Posterior cingulate gyrus (tissue), 11 donors: ENCODE data around the gene RPS8.
"Not testable (repeated sequence)": the region's sequence is repeated elsewhere in the genome, so short reads cannot be mapped to it uniquely, and the experiment has no call there.

ENCODE experiments used
- DNase-seq, 10 donors: peaks; one replicate each; pipeline versions ENCODE4 v3.0.0 to v3.0.0-alpha.2; 2020 to 2021; ENCODE audit warnings: mixed read lengths in 3 of 10
- intact Hi-C: fragments of 100-400 bp; cut with DNase I; formaldehyde crosslinking; loops from one replicate; pipeline ENCODE4 v1.15.1; 2023

Gene RPS8

DNA sequence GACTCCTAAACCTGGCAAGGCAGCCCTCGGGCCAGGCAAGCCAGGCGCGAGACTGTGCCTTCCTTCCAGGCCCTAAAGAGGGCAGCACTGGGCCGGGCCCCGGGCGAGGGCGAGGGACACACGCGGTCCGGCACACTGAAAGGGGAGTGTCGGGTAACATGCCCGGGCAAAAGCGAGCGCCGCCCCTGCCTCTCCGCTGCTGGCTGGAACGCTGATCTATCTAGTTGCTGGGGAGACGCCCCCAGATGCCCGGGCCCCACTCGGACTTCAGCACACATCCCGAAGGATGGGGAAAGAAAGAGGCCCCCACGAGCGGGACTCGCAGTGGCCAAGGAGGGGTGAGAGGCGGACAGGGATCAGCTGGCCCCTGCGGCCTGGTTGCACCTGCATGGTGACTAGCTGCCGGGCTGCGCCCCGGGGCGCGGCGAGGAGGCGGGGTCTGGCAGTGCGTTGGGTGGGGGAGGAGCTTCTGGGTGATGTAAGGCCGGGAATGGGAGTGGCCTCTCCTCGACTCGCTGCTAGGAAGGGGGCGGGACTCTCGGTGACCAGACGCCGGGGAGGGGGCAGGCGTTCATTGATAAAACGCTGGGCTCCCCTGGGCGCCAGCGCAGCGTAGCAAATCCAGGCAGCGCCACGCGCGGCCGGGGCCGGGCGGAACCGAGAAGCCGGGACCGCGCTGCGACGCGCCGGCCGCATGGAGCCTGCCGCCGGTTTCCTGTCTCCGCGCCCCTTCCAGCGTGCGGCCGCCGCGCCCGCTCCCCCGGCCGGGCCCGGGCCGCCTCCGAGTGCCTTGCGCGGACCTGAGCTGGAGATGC lies 24.6 kb downstream of the RPS8 start, which contains the start of gene PLK3:
PLK3 (plus strand) TSS at position 608 of the 815 bp plus-strand sequence; CDS start at position 695, 87 bp downstream.
- intact Hi-C loops: loop anchor here (5.0 kb wide), 1 partner anchor 212 kb away; the partner anchor contains the start of genes HECTD3 and UROD
- DNase-seq: peak; percentile 96 to 100 (median 98)

DNA sequence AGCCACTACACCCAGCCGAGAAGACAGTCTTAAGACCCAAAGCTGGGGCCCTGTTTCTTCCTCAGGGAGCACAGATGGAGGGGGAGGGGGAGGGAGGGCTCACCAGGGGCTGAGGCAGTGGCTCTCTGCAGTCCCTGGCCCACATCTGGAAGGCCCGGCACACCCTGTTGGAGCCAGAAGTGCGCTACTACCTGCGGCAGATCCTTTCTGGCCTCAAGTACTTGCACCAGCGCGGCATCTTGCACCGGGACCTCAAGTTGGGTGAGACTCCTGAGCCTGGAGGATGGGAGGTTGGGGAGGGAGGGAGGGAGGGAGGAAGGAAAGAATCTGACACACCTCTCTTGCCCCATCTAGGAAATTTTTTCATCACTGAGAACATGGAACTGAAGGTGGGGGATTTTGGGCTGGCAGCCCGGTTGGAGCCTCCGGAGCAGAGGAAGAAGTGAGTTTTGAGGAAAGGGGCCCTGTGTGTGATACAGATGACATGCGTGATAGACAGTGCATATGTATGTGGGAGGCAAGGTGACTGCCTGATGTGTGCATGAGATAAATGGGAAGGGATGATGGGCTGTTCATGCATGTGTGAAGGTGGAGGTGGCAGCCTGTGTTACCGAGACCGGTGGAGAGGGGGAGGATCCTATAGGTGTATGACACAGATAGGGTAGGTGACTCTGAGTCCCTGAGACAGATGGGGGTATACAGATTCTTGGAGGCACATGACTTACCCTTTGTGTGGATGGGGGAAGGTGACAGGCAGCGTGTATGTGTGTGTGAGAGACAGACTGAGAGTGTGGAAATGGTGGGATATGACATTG lies 26.4 kb downstream of the RPS8 start:
- peak in 3 of 10 donors; percentile 29 to 76 (median 52) for DNase-seq
- intact Hi-C loops: no loop called here

DNA sequence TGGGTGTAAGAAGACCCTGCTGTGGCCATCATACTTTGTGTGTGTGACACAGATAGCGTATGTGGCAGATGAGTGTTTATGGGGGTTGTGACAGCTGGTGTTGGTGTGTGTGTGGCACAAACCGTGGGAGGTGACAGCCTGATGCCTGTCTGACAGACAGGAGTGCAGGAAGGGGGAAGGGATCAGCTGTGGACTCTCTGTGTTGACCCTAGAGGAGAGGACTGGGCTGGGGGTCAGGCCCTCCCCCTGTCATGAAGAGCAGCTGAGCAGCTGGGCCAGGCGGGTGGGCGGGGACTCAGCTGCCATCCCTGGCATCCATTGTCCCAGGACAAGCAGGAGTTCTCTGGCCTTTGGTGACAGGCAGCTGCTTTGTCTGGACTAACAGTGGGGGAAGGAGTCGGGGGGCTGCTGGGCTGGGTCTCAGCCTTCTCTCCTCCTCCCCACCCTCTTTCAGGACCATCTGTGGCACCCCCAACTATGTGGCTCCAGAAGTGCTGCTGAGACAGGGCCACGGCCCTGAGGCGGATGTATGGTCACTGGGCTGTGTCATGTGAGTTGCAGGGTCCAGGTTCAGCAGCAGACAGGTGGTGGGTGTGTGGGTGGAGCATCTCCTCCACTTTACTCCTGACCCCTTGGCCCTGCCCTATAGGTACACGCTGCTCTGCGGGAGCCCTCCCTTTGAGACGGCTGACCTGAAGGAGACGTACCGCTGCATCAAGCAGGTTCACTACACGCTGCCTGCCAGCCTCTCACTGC lies 27.1 kb downstream of the RPS8 start:
- intact Hi-C loops: no loop called here
- DNase-seq: peak in 5 of 10 donors; percentile 52 to 94 (median 77)

DNA sequence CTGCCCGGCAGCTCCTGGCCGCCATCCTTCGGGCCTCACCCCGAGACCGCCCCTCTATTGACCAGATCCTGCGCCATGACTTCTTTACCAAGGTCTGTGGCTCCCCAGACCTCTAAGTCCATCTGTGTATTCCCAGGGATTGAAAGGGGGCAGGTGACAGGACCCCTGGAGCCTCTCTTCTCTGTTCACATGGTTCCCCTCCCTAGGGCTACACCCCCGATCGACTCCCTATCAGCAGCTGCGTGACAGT lies 27.6 kb downstream of the RPS8 start:
- DNase-seq: peak in 1 of 10 donors; percentile 21
- intact Hi-C loops: no loop called here

DNA sequence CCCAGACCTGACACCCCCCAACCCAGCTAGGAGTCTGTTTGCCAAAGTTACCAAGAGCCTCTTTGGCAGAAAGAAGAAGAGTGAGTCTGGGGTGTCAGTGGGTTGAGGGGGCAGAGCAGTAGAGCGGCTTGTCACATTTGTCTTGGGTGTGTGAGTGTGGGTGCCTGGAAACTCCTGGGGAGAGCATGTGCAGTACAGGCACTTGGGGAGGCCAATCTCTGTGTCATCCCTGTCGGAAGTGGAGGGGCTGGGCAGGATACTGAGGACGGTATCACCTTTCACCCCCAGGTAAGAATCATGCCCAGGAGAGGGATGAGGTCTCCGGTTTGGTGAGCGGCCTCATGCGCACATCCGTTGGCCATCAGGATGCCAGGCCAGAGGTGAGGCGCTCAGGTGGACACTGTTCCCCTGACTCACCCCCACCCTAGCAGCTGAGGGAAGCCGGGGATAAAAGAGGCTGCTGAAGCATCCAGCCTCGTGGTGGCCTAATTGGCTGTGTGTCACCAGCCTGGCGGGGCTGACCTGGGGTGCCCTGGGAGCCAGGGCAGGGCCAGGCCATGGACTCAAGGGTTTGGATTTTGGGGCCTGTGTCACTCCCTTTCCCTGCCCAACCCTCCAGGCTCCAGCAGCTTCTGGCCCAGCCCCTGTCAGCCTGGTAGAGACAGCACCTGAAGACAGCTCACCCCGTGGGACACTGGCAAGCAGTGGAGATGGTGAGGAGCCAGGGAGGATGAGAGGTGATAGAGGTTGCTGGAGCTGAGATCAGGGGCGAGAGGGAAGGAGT lies 28.2 kb downstream of the RPS8 start:
- intact Hi-C loops: no loop called here
- peak in 3 of 10 donors; percentile 33 to 66 (median 57) for DNase-seq

DNA sequence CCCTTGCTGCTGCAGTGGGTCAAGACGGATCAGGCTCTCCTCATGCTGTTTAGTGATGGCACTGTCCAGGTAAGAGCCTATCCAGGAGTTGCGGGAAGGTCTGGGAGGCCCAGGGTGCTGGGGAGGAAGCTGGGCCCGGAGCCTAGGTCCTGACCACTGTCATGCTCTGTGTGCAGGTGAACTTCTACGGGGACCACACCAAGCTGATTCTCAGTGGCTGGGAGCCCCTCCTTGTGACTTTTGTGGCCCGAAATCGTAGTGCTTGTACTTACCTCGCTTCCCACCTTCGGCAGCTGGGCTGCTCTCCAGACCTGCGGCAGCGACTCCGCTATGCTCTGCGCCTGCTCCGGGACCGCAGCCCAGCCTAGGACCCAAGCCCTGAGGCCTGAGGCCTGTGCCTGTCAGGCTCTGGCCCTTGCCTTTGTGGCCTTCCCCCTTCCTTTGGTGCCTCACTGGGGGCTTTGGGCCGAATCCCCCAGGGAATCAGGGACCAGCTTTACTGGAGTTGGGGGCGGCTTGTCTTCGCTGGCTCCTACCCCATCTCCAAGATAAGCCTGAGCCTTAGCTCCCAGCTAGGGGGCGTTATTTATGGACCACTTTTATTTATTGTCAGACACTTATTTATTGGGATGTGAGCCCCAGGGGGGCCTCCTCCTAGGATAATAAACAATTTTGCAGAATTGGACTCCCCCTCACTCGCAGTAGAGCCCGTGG lies 30.1 kb downstream of the RPS8 start:
- DNase-seq: peak in 3 of 10 donors; percentile 29 to 82 (median 39)
- intact Hi-C loops: no loop called here

DNA sequence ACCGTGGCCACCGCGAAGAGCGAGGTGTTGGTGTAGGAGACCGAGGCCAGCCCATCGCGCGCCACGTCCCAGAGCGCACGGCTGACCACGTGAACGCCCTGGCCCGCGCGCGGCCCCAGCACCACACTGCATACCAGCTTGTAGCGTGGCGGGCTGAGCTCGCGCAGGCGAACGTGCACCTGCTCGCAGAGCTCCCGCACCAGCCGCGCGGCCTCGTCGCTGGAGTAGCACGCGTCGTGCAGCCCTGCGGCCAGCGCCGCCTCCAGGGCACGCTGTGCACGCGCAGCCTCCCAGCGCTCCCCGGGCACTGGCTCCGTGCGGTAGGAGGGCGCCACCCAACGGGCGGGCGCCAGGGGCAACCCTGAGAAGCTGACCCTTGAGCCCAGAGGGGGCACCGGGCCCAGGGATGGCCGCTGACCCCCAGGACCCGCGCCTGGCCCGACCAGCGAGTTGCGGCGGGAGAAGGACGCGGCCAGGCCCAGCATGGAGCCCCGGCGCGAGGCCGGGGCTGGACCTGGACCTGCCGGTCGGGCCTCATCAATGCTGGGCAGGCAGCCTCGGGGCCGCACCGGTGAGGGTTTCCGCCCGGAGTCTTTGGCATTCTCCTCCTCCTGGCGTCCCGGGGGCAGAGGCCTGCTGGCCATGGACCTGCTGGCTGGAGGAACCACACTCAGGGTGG lies 30.8 kb downstream of the RPS8 start:
- DNase-seq: peak in 3 of 10 donors; percentile 59 to 77 (median 63)
- intact Hi-C loops: no loop called here

DNA sequence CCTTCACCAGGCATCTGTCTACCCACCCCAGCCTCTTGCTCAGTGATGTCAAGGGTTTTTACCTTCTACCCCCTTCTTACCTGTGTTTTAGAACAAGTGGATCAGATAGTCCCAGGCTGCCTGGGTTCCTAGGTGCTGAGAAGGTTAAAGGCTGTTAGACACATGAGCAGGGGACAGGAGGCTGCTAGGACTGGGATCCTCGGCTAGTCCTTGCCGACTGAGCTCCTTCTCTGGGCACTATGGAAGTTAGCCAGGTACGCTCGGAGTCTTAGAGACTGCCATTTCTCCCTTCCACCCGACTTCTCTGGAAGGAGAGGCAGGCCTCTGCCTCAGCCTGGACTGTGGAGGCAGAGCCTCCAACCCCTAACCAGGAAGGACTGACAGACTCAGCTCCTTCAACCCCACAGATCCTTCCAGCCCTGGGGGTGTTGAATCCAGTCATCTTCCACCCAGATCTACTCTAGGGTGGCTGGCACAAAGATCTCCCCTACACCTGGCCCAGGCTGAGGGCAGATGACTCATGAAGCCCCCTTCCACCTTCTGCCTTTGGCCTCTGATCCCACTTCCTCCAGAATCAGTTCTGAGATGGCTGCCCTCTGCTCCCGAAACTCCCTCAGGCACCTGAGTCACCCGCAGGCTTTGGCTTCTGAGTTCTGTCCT lies 31.5 kb downstream of the RPS8 start, which contains the start of gene DYNLT4:
DYNLT4 (minus strand) TSS at position 648 of the 660 bp plus-strand sequence. CDS start 683 bp downstream, outside the sequence.
- intact Hi-C loops: no loop called here
- peak in 2 of 10 donors; percentile 18 to 20 for DNase-seq

DNA sequence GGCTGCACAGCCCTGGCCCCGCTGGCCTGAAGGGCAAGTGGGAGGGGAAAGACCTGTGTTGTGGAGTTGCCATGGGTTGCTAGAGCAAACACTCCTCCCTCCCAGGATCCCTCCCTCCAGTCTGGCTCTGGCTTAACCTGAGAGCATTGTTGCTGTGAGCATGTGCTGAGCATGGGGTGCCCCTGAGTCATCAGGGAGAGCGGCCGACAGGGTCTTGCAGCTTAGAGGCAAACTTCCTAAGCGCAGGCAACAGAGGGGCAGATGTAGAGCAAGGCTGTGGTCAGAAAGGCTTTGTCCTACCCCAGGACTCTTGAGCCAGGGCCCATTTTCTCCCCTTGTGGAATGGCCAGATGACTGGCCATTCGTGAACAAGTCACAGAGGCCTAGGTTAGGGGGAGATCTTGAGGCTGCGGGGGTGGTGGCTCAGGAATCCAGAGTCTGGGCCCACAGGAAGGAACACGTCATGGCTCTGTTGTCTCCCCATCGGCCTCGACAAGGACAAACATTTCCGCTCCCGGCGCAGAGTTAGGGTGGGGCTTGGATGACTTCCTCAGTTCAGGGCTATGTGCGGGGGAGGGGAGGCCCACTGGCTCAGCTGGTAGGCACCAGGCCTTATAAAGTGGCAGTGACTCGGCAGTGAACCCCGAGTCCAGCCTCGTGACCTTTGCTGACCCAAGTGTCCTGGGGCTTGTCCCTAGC lies 32.2 kb downstream of the RPS8 start:
- intact Hi-C loops: no loop called here
- DNase-seq: peak; percentile 39 to 94 (median 70)

DNA sequence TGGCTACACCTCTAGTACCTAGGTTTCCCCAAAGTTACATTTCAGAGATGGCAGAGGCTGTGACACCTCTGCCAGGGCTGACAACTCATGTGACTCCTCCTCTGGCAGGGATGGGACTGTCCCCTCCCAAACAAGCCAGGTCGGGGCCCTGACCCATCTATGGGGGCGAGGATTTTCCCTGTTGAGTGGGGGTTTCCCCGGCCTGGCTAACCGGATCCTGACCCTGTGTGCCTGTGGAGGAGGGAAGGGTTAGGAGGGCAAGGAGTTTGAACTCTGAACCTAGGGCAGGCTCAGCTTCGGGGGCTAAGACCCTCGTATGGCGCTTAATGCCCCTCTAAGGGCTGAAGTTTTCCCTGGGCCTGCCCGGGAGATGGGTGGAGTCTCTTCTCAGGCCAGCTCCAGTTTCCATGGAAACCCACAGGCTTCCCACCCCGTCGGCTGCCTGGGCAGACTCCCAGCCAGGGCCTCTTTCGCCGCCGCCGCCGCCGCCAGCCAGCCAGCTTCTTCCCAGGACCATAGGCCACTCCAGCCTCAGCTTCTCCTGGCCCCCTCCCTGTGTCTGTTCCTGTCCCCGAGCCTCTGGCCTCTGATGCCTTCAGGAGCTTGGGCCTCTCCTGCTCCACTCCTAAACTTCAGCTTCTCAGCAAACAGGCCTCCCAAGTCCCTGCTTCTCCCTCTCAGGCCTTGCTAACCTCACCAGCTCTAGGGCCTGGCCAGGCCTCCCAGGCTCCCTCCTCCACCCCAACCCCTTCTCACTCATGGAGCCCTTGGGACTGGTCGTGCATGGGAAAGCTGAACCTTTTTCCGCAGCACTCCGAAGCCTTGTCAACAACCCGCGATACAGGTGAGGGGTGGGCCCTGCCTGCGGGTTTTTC lies 33.0 kb downstream of the RPS8 start, which contains the start of gene BTBD19:
BTBD19 (plus strand) TSS at position 461 of the 875 bp plus-strand sequence; CDS start at position 759, 298 bp downstream.
- intact Hi-C loops: no loop called here
- peak in 9 of 10 donors; percentile 75 to 98 (median 79) for DNase-seq

DNA sequence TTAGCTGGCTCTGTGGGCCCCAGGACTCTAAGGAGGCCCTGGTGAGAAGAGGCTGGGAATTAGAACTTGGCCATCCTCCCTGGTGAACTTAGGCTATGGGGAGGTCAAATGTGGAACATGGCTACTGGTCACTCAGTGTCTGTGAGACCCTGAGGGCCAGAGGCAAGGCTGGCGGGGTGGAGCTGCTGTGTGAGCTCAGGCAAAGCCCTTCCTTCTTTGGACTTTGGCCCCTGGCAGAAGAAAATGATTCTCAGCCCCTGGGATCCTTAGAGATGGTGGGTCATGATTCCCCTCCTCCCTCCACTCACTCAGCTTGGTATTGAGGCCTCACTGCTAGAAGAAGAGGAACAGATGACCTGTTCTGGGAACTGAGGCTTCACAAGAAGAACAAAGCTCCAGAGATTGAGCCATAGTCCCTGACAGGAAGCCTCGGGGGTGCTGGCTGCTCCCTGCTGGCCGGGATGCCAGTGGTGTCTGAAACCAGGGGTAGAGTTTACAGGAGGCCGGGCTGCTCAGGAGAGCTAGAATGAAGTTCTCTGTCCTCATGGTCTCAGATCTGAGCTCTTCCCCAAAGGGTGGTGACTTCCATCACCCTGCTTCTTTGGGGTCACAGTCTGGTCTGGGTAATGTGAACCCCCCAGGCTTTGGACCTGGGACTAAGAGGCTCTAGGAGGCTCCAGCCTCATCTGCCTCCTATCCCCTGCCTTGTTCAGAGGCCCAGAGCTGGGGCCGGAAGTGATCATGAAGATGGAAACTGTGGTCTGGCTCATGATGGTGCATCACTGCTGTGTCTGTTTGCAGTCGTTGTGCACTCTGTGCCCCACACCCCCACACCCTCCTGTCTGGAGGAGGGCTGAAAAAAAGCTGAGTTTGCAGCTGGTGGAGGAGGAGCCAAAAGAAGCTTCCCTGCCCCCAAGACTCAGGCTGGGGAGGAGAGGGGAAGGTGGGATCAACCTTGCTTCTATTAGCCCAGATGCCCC lies 33.9 kb downstream of the RPS8 start:
- intact Hi-C loops: no loop called here
- DNase-seq: peak in 3 of 10 donors; percentile 64 to 88 (median 67)

DNA sequence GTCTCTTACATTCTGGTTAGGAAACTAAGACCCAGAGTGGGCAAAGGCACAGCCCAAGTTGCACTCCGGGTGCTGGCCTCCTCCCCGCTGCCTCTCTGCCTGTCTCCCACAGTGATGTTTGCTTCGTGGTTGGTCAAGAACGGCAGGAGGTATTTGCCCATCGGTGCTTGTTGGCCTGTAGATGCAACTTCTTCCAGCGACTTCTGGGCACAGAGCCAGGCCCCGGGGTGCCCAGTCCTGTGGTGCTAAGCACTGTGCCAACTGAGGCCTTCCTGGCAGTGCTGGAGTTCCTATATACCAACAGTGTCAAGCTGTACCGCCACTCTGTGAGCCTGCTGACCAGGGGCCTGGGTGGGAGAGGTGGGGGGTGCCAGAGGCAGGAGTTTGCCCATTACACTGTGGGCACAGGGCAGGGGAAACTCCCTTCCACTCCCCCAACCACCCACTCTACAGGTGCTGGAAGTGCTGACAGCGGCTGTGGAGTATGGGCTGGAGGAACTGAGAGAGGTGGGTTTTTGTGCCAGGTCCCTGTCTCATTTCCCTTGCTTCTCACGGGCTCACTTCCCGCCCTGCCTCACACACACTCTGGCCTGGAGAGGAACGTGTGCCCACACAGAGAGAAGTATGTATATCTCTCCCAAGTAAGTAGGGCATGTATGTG lies 34.9 kb downstream of the RPS8 start:
- intact Hi-C loops: no loop called here
- peak in 4 of 10 donors; percentile 26 to 89 (median 68) for DNase-seq

DNA sequence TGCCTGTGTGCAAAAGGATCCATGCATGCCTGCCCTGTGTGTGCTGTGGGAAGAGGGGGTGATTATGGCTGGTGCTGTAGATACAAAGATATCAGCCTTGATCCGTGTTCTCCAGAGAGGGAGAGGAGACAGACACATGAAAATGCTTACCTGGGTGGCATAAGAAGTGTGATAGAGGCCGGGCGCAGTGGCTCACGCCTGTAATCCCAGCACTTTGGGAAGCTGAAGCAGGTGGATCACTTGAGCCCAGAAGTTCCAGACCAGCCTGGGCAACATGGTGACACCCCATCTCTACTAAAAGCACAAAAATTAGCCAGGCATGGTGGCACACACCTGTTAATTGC lies 35.4 kb downstream of the RPS8 start:
- peak in 2 of 10 donors; percentile 4 to 6 for DNase-seq
- intact Hi-C loops: not testable (repeated sequence)

DNA sequence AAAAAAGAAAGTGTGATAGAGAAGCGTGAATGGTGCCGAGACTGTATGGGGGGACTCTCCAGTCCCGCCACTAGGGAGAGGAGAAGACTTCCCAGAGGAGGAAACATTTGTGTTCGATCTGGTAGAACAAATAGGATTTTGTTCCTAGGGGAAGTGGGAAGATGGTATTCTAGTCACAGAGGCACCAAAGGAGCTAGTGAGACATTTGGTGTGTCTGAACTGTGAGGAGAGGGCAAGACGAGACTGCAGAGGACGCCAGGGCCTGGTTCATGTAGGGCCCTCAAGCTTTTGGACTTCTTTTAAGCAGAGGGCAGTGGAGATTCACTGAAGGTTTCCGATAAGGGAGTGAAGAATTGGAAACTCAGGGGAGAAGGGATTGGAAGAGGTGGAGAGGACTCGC lies 35.9 kb downstream of the RPS8 start:
- intact Hi-C loops: no loop called here
- DNase-seq: peak in 3 of 10 donors; percentile 4 to 10 (median 8)
